GM18873 (cell line): ENCODE measurements around the gene NGEF.

Experiments
- ATAC-seq: cut with Tn5 transposase; IDR thresholded peaks from one replicate; pipeline ENCODE4 v1.9.1; 2021; ENCODE audit warnings: mild to moderate bottlenecking, moderate library complexity, moderate number of reproducible peaks; ENCODE audit not compliant: unreplicated experiment, low FRiP score

NGEF gene

GRCh38 chr2:232973796-232974195, 39.3 kb downstream of the NGEF start:
- no peak for ATAC-seq

- no peak for ATAC-seq
These were observed 39.9 kb downstream of the NGEF start for GRCh38 chr2:232973011-232973735.

- ATAC-seq: no peak
These were observed 41.3 kb downstream of the NGEF start for GRCh38 chr2:232971744-232972143.

- no peak for ATAC-seq
These were observed 43.0 kb downstream of the NGEF start for GRCh38 chr2:232970051-232970450.

- ATAC-seq: no peak
These were observed 45.6 kb downstream of the NGEF start for GRCh38 chr2:232967474-232967873.

- ATAC-seq: no peak
These were observed 46.9 kb downstream of the NGEF start for GRCh38 chr2:232966122-232966521.

GRCh38 chr2:232963913-232964312, 49.1 kb downstream of the NGEF start:
- ATAC-seq: no peak

GRCh38 chr2:232960862-232961261, 52.2 kb downstream of the NGEF start:
- no peak for ATAC-seq

- no peak for ATAC-seq
These were observed 53.9 kb downstream of the NGEF start for GRCh38 chr2:232959139-232959538.

- ATAC-seq: no peak
These were observed 55.4 kb downstream of the NGEF start for GRCh38 chr2:232957657-232958090.

- ATAC-seq: no peak
These were observed 57.2 kb downstream of the NGEF start for GRCh38 chr2:232955856-232956255.

GRCh38 chr2:232954691-232955090, 58.4 kb downstream of the NGEF start:
- ATAC-seq: no peak

- no peak for ATAC-seq
These were observed 61.2 kb downstream of the NGEF start for GRCh38 chr2:232951891-232952290.

GRCh38 chr2:232951181-232951580, 61.9 kb downstream of the NGEF start:
- no peak for ATAC-seq

GRCh38 chr2:232950751-232951150, 62.3 kb downstream of the NGEF start:
- ATAC-seq: no peak

GRCh38 chr2:232949016-232949415, 64.0 kb downstream of the NGEF start:
- no peak for ATAC-seq

- no peak for ATAC-seq
These were observed 70.2 kb downstream of the NGEF start for GRCh38 chr2:232942831-232943230.

- ATAC-seq: no peak
These were observed 71.0 kb downstream of the NGEF start for GRCh38 chr2:232941912-232942594.

- ATAC-seq: no peak
These were observed 71.7 kb downstream of the NGEF start for GRCh38 chr2:232941400-232941799.

GRCh38 chr2:232940724-232941123, 72.3 kb downstream of the NGEF start:
- ATAC-seq: no peak

GRCh38 chr2:232937278-232937906, 75.7 kb downstream of the NGEF start:
- no peak for ATAC-seq

GRCh38 chr2:232931636-232932035, 81.4 kb downstream of the NGEF start:
- ATAC-seq: no peak
